Measurements from ENCODE around the gene HM13. TPM values are rescaled to one million over a fixed set of nuclear protein-coding genes. Genes with fewer than 3 reads are reported as not detected.
"Not testable (repeated sequence)": the region's sequence is repeated elsewhere in the genome, so short reads cannot be mapped to it uniquely, and the experiment has no call there.

Gene HM13, protein sequence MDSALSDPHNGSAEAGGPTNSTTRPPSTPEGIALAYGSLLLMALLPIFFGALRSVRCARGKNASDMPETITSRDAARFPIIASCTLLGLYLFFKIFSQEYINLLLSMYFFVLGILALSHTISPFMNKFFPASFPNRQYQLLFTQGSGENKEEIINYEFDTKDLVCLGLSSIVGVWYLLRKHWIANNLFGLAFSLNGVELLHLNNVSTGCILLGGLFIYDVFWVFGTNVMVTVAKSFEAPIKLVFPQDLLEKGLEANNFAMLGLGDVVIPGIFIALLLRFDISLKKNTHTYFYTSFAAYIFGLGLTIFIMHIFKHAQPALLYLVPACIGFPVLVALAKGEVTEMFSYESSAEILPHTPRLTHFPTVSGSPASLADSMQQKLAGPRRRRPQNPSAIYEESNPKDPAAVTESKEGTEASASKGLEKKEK
- 100 to 1,000 TPM in 1 of 9 donors, 10 to 100 TPM in 8; 22.3 to 110 (median 39.8) TPM for total RNA-seq
- 100 to 1,000 TPM in 1 of 2 donors, 10 to 100 TPM in 1; 41.0 to 119 TPM for polyA plus RNA-seq
- long read RNA-seq, donor 1, transcript HM13-201 (13 exons, 1,809 nt): major isoform, 31 of 82 reads
- long read RNA-seq, donor 1, transcript HM13-204 (13 exons, 3,810 nt): minor isoform, 15 of 82 reads
- long read RNA-seq, donor 1, transcript HM13-202 (12 exons, 1,606 nt): minor isoform, 19 of 82 reads
- long read RNA-seq, donor 1, partial matches to known transcripts: 5 of 82 reads
- long read RNA-seq, donor 1, other reads (novel, unspliced or antisense): 9 of 82 reads
- long read RNA-seq, donor 2, transcript HM13-224 (3 exons, 3,932 nt): minor isoform, 7 of 319 reads
- long read RNA-seq, donor 2, transcript HM13-201 (13 exons, 1,809 nt): major isoform, 107 of 319 reads
- long read RNA-seq, donor 2, transcript HM13-204 (13 exons, 3,810 nt): minor isoform, 51 of 319 reads
- long read RNA-seq, donor 2, transcript HM13-202 (12 exons, 1,606 nt): minor isoform, 79 of 319 reads
- long read RNA-seq, donor 2, partial matches to known transcripts: 18 of 319 reads
- long read RNA-seq, donor 2, other reads (novel, unspliced or antisense): 56 of 319 reads
- long read RNA-seq, donor 3, transcript HM13-201 (13 exons, 1,809 nt): major isoform, 44 of 96 reads
- long read RNA-seq, donor 3, transcript HM13-204 (13 exons, 3,810 nt): minor isoform, 8 of 96 reads
- long read RNA-seq, donor 3, transcript HM13-202 (12 exons, 1,606 nt): minor isoform, 19 of 96 reads
- long read RNA-seq, donor 3, partial matches to known transcripts: 5 of 96 reads
- long read RNA-seq, donor 3, other reads (novel, unspliced or antisense): 16 of 96 reads

DNA sequence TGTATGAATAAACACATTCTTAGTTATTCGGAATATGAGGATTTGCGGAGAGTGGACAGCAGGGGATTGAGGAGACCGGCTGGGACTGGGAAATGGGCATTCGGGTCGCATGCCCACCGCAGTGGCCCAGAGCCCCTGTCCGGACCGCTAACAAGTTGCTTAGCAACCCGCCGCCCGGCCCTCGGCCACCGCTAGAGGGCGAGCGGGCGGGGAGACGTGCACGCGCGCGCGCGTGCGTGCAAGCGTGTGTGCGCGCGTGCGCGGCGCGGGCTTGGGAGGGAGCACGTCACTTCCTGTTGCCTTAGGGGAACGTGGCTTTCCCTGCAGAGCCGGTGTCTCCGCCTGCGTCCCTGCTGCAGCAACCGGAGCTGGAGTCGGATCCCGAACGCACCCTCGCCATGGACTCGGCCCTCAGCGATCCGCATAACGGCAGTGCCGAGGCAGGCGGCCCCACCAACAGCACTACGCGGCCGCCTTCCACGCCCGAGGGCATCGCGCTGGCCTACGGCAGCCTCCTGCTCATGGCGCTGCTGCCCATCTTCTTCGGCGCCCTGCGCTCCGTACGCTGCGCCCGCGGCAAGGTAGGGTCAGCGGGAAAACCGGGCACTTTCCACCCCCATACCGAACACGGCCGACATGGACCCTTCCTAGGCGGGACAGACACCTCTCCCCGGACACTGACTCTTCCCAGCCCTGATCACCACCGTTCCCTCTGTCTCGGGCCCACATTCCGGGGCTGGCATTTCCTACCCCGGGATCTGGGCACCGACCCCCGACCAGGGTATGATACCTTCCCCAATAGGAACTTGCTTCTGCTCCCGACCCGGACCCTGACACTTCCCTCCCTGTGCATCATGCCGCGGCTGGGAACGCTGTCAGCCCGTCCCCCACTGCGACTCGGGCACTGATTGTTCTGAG lies at the start of gene HM13:
TSS of gene HM13 (plus strand) at position 289 of the 918 bp plus-strand sequence. CDS start at position 399, 110 bp downstream.
- peak within 1 kb of the TSS; percentile 59 to 99 (median 91) for H3K4me3 ChIP-seq
- 0% methylated on average over 33 to 86 of the region's 86 CpGs for WGBS, 4 donors
- no peaks in the 10 kb centered on the region for H3K27me3 ChIP-seq
- no peaks in the 10 kb centered on the region for H3K9me3 ChIP-seq
- peak within 1 kb of the TSS in 11 of 12 donors; percentile 56 to 94 (median 81) for H3K27ac ChIP-seq
- DNase-seq (peak; percentile 92 to 96 (median 93)), ATAC-seq (peak; percentile 93 to 97 (median 96))
- H3K4me1 ChIP-seq: peaks cover 8 to 50% (median 28%) of the 10 kb centered on the region in 12 donors
- intact Hi-C loops (cut with DNase I): no loop called here
- H3K36me3 ChIP-seq: peaks cover 0 to 19% (median 0%) of the 10 kb centered on the region in 9 donors
- TF ChIP-seq, protein P1, sequence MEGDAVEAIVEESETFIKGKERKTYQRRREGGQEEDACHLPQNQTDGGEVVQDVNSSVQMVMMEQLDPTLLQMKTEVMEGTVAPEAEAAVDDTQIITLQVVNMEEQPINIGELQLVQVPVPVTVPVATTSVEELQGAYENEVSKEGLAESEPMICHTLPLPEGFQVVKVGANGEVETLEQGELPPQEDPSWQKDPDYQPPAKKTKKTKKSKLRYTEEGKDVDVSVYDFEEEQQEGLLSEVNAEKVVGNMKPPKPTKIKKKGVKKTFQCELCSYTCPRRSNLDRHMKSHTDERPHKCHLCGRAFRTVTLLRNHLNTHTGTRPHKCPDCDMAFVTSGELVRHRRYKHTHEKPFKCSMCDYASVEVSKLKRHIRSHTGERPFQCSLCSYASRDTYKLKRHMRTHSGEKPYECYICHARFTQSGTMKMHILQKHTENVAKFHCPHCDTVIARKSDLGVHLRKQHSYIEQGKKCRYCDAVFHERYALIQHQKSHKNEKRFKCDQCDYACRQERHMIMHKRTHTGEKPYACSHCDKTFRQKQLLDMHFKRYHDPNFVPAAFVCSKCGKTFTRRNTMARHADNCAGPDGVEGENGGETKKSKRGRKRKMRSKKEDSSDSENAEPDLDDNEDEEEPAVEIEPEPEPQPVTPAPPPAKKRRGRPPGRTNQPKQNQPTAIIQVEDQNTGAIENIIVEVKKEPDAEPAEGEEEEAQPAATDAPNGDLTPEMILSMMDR (IDR thresholded peaks at IDR 0.05): peak; percentile 90 to 100 (median 98)
- TF ChIP-seq POLR2A (IDR thresholded peaks at IDR 0.05): peak in 1 of 2 donors; percentile 82

DNA sequence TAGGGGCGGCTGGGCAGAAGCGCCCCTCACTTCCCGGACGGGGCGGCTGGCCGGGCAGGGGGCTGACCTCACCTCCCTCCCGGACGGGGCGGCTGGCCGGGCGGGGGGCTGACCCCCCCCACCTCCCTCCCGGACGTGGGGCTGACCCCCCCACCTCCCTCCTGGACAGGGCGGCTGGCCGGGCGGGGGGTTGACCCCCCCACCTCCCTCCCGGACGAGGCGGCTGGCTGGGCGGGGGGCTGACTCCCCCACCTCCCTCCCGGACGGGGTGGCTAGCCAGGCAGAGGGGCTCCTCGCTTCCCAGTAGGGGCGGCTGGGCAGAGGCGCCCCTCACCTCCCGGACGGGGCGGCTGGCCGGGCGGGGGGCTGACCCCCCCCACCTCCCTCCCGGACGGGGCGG lies 43.3 kb upstream of the HM13 start:
- 92 to 94% methylated on average over 25 to 29 of the region's 33 CpGs; no CpG with 5 or more reads in 2 of the 4 donors for WGBS, 4 donors
- H3K4me3 ChIP-seq; H3K9me3 ChIP-seq; H3K36me3 ChIP-seq; ATAC-seq; DNase-seq; H3K27ac ChIP-seq; intact Hi-C loops (cut with DNase I): not testable (repeated sequence)
- H3K27me3 ChIP-seq: peaks cover 0 to 17% (median 11%) of the 10 kb centered on the region in 9 donors
- H3K4me1 ChIP-seq: peaks cover 0 to 23% (median 8%) of the 10 kb centered on the region in 12 donors

DNA sequence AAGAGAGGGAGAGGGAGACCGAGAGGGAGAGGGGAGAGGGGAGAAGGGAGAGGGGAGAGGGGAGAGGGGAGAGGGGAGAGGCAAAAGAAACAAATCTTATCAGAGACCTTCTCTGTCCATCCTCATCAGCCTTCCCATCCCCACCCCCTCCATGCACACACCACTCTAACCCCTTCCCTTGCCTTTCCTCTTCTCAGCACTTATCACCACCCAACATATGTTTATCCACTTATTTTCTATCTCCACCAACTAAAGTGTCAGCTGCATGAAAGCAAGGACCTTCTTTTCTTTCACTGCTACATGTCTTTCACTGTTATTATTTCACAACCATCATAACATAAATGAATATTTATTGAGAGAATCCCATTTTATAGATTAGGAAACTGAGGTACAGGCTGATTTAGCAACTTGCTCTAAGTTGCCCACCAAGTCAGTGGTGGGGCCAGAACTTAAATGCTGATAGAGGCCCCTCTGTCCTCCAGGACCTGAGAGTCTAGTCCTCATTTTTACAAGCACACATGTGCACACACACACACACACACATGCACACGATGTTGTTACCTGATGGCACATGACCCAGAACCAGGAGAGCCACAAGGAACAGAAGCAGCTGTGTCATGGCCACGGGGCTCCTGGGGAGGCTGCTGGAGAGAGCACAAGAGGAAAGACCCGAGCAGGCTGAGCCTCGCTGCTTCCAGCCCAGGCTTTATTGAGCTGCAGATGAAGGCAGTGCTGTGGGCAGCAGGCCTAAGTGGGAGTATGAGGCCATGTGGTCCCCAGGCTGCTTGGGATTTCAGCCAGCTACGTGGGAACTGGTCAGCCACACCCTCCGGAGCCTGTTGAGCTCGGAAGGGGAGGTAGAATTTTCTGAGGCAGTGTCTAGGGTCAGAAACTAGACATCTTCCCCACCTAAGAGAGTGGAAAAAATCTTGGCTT lies 41.6 kb upstream of the HM13 start:
- peaks cover 0 to 26% (median 19%) of the 10 kb centered on the region in 9 donors for H3K27me3 ChIP-seq
- no peaks in the 10 kb centered on the region for H3K36me3 ChIP-seq
- TF ChIP-seq, protein P1 (IDR thresholded peaks at IDR 0.05): no peak
- no peak for TF ChIP-seq POLR2A (IDR thresholded peaks at IDR 0.05)
- no peak overlapping the region for H3K4me3 ChIP-seq
- DNase-seq: peak in 3 of 5 donors; percentile 23 to 58 (median 40)
- intact Hi-C loops (cut with DNase I): no loop called here
- no peaks in the 10 kb centered on the region for H3K9me3 ChIP-seq
- peaks cover 0 to 29% (median 9%) of the 10 kb centered on the region in 12 donors for H3K4me1 ChIP-seq
- no peak overlapping the region for H3K27ac ChIP-seq
- WGBS, 4 donors: 40 to 63% (median 44%) methylated on average over 7 to 8 of the region's 8 CpGs
- peak in 3 of 4 donors; percentile 12 to 51 (median 35) for ATAC-seq
